Effector CD4-positive, alpha-beta T cell (primary cell): ENCODE results near the gene RAD9A.

Experiments used
- DNase-seq: peaks from one replicate; pipeline ENCODE4 v3.0.0-alpha.2; 2020

Gene RAD9A

GRCh38 chr11:67375320-67376055, 16.3 kb upstream of the RAD9A start:
- DNase-seq = no peak

GRCh38 chr11:67376063-67376820, 15.5 kb upstream of the RAD9A start:
- DNase-seq = no peak

GRCh38 chr11:67376873-67377808, 14.6 kb upstream of the RAD9A start:
- no peak for DNase-seq

GRCh38 chr11:67378544-67378943, 13.2 kb upstream of the RAD9A start:
- no peak for DNase-seq

GRCh38 chr11:67379061-67380058, 12.4 kb upstream of the RAD9A start:
- no peak for DNase-seq

- DNase-seq = no peak
Measured at GRCh38 chr11:67381244-67381972, 10.4 kb upstream of the RAD9A start.

GRCh38 chr11:67382276-67383136, 9.3 kb upstream of the RAD9A start:
- DNase-seq = peak; percentile 82

GRCh38 chr11:67384851-67385366, 6.9 kb upstream of the RAD9A start:
- DNase-seq = no peak

- no peak for DNase-seq
Measured at GRCh38 chr11:67387069-67387468, 4.7 kb upstream of the RAD9A start.

- DNase-seq = no peak
Measured at GRCh38 chr11:67387518-67387917, 4.3 kb upstream of the RAD9A start.

GRCh38 chr11:67389477-67389876, 2.3 kb upstream of the RAD9A start:
- peak; percentile 39 for DNase-seq

- DNase-seq = no peak
Measured at GRCh38 chr11:67390947-67391303, 861 bp upstream of the RAD9A start.

- DNase-seq = no peak
Measured at GRCh38 chr11:67392183-67392715, 463 bp downstream of the RAD9A start.

- DNase-seq = no peak
Measured at GRCh38 chr11:67393437-67393836, 1.7 kb downstream of the RAD9A start.

GRCh38 chr11:67393990-67394389, 2.2 kb downstream of the RAD9A start:
- no peak for DNase-seq

GRCh38 chr11:67395555-67396258, 3.9 kb downstream of the RAD9A start:
- no peak for DNase-seq

- no peak for DNase-seq
Measured at GRCh38 chr11:67396259-67396581, 4.4 kb downstream of the RAD9A start.

- no peak for DNase-seq
Measured at GRCh38 chr11:67396587-67397389, 5.0 kb downstream of the RAD9A start.
